Hepatocyte (in vitro differentiated cells): ENCODE data around the gene TOP2A.

ENCODE experiments used
- EZH2 ChIP-seq: fragments of 200-600 bp; sonication (generic); IDR thresholded peaks from 2 replicates; pipeline ENCODE4 v1.6.1; 2016; ENCODE audit warnings: antibody characterized with exemption, mild to moderate bottlenecking, borderline replicate concordance
- TF ChIP-seq, protein P1 (sequence below): fragments of 200-600 bp; sonication (generic); IDR thresholded peaks from 2 replicates; pipeline ENCODE4 v1.5.1; 2016; ENCODE audit warnings: antibody characterized with exemption, mild to moderate bottlenecking; ENCODE audit not compliant: poor library complexity

GRCh38 chr17:40349895-40350688 is 67.6 kb downstream of the TOP2A start:
- TF ChIP-seq, protein P1, sequence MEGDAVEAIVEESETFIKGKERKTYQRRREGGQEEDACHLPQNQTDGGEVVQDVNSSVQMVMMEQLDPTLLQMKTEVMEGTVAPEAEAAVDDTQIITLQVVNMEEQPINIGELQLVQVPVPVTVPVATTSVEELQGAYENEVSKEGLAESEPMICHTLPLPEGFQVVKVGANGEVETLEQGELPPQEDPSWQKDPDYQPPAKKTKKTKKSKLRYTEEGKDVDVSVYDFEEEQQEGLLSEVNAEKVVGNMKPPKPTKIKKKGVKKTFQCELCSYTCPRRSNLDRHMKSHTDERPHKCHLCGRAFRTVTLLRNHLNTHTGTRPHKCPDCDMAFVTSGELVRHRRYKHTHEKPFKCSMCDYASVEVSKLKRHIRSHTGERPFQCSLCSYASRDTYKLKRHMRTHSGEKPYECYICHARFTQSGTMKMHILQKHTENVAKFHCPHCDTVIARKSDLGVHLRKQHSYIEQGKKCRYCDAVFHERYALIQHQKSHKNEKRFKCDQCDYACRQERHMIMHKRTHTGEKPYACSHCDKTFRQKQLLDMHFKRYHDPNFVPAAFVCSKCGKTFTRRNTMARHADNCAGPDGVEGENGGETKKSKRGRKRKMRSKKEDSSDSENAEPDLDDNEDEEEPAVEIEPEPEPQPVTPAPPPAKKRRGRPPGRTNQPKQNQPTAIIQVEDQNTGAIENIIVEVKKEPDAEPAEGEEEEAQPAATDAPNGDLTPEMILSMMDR = no peak
- no peak for TF ChIP-seq EZH2
